Measurements from ENCODE around the gene C1QTNF2. TPM values are rescaled to one million over a fixed set of nuclear protein-coding genes. Genes with fewer than 3 reads are reported as not detected.

The C1QTNF2 gene
- total RNA-seq, 1 donor from 2014 or later = 1.4 TPM

GRCh38 chr5:160378330-160378729, 7.9 kb upstream of the C1QTNF2 start:
- Histone ChIP-seq H3K27me3 (ENCODE audit: low read depth) (no peaks in the 10 kb centered on the region), H3K4me1 (peaks cover 7% of the 10 kb centered on the region), H3K36me3 (no peaks in the 10 kb centered on the region), H3K4me3 (no peak overlapping the region), H3K9me3 (replicated peaks) (no peaks in the 10 kb centered on the region), H3K27ac (replicated peaks) (no peak overlapping the region)
- no peak for TF ChIP-seq CTCF (IDR thresholded peaks at IDR 0.05; ENCODE audit: borderline replicate concordance)
- DNase-seq = no peak
- intact Hi-C loops (cut with micrococcal nuclease) = no loop called here

- Histone ChIP-seq H3K4me3 (no peak overlapping the region), H3K27ac (replicated peaks) (no peak overlapping the region), H3K36me3 (no peaks in the 10 kb centered on the region), H3K9me3 (replicated peaks) (no peaks in the 10 kb centered on the region), H3K27me3 (ENCODE audit: low read depth) (no peaks in the 10 kb centered on the region), H3K4me1 (peaks cover 7% of the 10 kb centered on the region)
- DNase-seq = no peak
- intact Hi-C loops (cut with micrococcal nuclease) = no loop called here
- no peak for TF ChIP-seq CTCF (IDR thresholded peaks at IDR 0.05; ENCODE audit: borderline replicate concordance)
These were observed 7.2 kb upstream of the C1QTNF2 start for GRCh38 chr5:160377651-160378050.

GRCh38 chr5:160376416-160376815, 6.0 kb upstream of the C1QTNF2 start:
- peaks cover 7% of the 10 kb centered on the region for H3K4me1 ChIP-seq
- H3K4me3 ChIP-seq = no peak overlapping the region
- no peaks in the 10 kb centered on the region for H3K27me3 ChIP-seq (ENCODE audit: low read depth)
- H3K27ac ChIP-seq (replicated peaks) = no peak overlapping the region
- DNase-seq = no peak
- H3K36me3 ChIP-seq = no peaks in the 10 kb centered on the region
- no peaks in the 10 kb centered on the region for H3K9me3 ChIP-seq (replicated peaks)
- no peak for TF ChIP-seq CTCF (IDR thresholded peaks at IDR 0.05; ENCODE audit: borderline replicate concordance)
- intact Hi-C loops (cut with micrococcal nuclease) = no loop called here

- Histone ChIP-seq H3K27me3 (ENCODE audit: low read depth) (no peaks in the 10 kb centered on the region), H3K4me1 (peaks cover 13% of the 10 kb centered on the region), H3K4me3 (no peak overlapping the region), H3K9me3 (replicated peaks) (no peaks in the 10 kb centered on the region), H3K36me3 (no peaks in the 10 kb centered on the region), H3K27ac (replicated peaks) (no peak overlapping the region)
- TF ChIP-seq CTCF (IDR thresholded peaks at IDR 0.05; ENCODE audit: borderline replicate concordance) = no peak
- intact Hi-C loops (cut with micrococcal nuclease) = no loop called here
- no peak for DNase-seq
These were observed 5.3 kb upstream of the C1QTNF2 start for GRCh38 chr5:160375701-160376100.

GRCh38 chr5:160375166-160375565, 4.7 kb upstream of the C1QTNF2 start:
- DNase-seq = no peak
- Histone ChIP-seq H3K4me1 (peaks cover 19% of the 10 kb centered on the region), H3K36me3 (no peaks in the 10 kb centered on the region), H3K4me3 (no peak overlapping the region), H3K27ac (replicated peaks) (no peak overlapping the region), H3K9me3 (replicated peaks) (no peaks in the 10 kb centered on the region), H3K27me3 (ENCODE audit: low read depth) (no peaks in the 10 kb centered on the region)
- intact Hi-C loops (cut with micrococcal nuclease) = no loop called here
- TF ChIP-seq CTCF (IDR thresholded peaks at IDR 0.05; ENCODE audit: borderline replicate concordance) = no peak

GRCh38 chr5:160371294-160371693, 868 bp upstream of the C1QTNF2 start:
- no peaks in the 10 kb centered on the region for H3K27me3 ChIP-seq (ENCODE audit: low read depth)
- no peaks in the 10 kb centered on the region for H3K36me3 ChIP-seq
- no peak overlapping the region for H3K27ac ChIP-seq (replicated peaks)
- H3K4me3 ChIP-seq = no peak overlapping the region
- H3K9me3 ChIP-seq (replicated peaks) = no peaks in the 10 kb centered on the region
- peaks cover 20% of the 10 kb centered on the region for H3K4me1 ChIP-seq
- TF ChIP-seq CTCF (IDR thresholded peaks at IDR 0.05; ENCODE audit: borderline replicate concordance) = no peak
- intact Hi-C loops (cut with micrococcal nuclease) = no loop called here
- no peak for DNase-seq

All from left ventricle myocardium inferior (tissue), 1 donor.